Stimulated activated naive CD8-positive, alpha-beta T cell treated with anti-CD3 and anti-CD28 coated beads, Interleukin-15, Interleukin-2, amounts not matched to agents 100 U/mL and 50 U/mL, for 24 hours (primary cell): ENCODE results near the gene ZCWPW1.
"Not testable (repeated sequence)": the region's sequence is repeated elsewhere in the genome, so short reads cannot be mapped to it uniquely, and the experiment has no call there.

Source experiments
- ATAC-seq: fragments of 150-1000 bp; cut with Tn5 transposase; one replicate; pipeline ENCODE4 v1.10.0; 2021
- DNase-seq: peaks from one replicate; pipeline ENCODE4 v3.0.0; 2021

Gene ZCWPW1

GRCh38 chr7:100453854-100454253 lies 25.4 kb upstream of the ZCWPW1 start:
- DNase-seq, ATAC-seq: not testable (repeated sequence)

DNA sequence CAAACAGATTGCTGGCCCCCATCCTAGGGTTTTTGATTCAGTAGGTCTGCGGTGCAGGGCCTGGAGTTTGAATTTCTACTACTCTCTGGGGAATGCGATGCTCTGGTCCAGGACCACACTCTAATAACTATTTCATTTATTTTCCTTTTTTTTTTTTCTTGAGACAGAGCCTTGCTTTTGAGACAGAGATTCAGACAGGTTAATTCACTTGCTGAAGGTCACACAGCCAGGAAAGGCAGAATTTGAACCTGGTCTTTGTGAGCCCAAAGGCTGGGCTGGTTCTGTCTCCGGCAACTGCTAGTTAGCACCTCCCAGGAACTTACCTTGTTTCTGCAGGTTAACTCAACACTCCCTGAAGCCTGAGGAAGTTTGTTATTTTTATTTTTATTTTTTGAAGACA lies 24.0 kb upstream of the ZCWPW1 start:
- no peak for DNase-seq
- ATAC-seq: no peak

- DNase-seq: no peak
- no peak for ATAC-seq
These were observed 20.8 kb upstream of the ZCWPW1 start for GRCh38 chr7:100449190-100449795.

DNA sequence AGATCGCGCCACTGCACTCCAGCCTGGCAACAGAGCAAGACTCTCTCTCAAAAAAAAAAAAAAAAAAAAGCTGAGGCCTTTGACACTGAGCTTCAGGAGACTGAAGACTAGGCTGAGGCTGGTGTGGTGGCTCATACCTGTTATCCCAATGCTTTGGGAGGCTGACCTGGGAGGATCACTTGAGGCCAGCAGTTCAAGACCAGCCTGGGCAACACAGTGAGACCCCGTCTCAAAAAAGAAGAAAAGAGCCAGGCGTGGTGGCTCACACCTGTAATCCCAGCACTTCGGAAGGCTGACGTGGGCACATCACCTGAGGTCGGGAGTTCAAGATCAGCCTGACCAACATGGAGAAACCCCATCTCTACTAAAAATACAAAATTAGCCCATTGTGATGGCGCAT lies 18.9 kb upstream of the ZCWPW1 start:
- DNase-seq, ATAC-seq: not testable (repeated sequence)

DNA sequence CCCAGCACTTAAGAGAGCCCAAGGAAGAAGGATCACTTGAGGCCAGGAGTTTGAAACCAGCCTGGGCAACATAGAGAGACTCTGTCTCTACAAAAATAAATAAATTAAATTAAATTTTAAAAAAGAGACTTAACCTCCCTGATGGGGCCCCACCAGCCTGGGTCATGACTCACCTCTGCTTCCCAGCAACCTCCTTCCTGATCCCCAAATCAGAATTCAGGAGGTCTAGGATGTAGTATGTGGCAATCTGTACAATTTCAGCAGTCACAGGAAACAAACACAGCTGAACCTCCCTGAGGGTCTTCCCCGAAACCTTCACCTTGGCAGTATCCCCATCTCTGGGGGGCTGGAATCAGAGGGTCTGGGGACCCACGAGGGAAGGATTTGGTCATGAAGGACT lies 17.5 kb upstream of the ZCWPW1 start:
- no peak for DNase-seq
- ATAC-seq: no peak

GRCh38 chr7:100444311-100445278 lies 16.1 kb upstream of the ZCWPW1 start:
- ATAC-seq: peak; percentile 65
- no peak for DNase-seq

- ATAC-seq: no peak
These were observed 14.8 kb upstream of the ZCWPW1 start for GRCh38 chr7:100443096-100443840.

DNA sequence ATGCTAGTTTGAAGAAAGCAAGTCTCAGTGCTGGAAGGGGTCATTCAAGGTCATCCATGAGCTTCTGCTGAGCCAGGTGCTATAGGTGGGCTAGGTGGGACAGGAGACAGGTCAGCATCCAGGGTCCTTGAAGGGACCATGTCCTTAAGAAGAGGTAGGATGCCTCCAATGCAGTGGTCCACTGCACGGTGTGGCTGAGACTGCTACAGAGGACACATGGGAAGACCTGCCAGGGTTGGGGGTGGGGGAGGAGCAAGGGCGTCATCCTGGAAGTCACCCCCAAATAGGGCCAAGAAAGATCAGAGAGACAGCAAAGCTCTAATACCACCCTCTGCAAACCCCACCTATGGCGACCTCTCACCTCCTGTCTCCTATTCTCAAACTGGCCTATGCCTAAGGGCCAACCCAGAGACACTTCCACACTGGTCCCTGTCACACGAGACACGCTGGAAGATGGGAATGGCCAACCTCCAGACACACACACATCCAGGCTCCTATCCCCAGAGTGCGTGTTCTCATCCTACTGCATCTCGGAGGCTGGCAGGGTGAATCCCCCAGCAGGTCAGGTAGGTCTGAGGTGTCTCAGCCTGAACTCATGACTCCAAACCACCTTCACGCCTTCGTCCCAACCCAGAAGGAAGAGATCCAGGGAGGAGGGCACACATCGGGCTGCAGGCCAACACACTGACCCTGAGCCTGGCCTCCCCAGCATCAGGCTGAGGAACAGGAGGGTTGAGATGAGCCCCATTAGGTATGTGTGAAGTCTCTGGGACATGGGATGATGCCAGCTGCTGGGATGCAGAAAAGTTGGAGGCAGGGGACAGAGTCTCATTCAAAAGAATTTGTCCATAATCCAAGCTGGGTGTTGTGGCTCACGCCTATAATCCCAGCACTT lies 13.4 kb upstream of the ZCWPW1 start:
- no peak for ATAC-seq
- no peak for DNase-seq

More at GRCh38 chr7:100443096-100443840, 14.8 kb upstream of the ZCWPW1 start:
- no peak for DNase-seq

DNA sequence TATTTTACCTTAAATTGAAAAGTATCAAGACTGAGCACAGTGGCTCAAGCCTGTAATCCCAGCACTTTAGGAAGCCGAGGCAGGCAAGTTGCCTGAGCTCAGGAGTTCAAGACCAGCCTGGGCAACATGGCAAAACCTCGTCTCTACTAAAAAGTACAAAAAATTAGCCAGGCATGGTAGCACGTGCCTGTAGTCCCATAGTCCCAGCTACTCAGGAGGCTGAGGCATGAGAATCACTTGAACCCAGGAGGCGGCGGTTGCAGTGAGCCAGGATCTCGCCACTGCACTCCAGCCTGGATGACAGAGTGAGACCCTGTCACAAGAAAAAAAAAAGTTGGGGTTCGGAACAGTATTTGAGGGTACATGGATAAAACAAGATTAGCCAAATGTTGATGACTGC lies 10.7 kb upstream of the ZCWPW1 start:
- not testable (repeated sequence) for DNase-seq, ATAC-seq

- ATAC-seq, DNase-seq: not testable (repeated sequence)
These were observed 10.2 kb upstream of the ZCWPW1 start for GRCh38 chr7:100438731-100439130.

DNA sequence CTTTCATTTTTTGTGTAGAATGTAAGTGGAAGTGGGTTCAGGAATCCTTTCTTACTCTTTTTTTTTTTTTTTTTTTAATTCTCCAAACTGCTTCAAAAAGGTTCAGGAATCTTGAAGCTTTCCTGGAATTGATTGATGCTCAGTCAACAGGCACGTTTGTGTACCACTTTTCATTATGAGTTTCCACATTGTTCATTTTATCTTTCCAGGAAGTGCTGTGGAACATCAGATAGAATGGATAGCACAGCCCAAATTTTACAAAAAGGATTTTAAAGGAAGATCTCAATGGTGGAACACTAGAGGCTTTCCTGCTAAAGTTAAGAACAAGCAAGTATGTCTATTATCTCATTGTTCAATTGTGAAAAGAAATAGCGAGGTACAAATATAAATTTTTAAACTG lies 9.7 kb upstream of the ZCWPW1 start:
- ATAC-seq (no peak), DNase-seq (no peak)

DNA sequence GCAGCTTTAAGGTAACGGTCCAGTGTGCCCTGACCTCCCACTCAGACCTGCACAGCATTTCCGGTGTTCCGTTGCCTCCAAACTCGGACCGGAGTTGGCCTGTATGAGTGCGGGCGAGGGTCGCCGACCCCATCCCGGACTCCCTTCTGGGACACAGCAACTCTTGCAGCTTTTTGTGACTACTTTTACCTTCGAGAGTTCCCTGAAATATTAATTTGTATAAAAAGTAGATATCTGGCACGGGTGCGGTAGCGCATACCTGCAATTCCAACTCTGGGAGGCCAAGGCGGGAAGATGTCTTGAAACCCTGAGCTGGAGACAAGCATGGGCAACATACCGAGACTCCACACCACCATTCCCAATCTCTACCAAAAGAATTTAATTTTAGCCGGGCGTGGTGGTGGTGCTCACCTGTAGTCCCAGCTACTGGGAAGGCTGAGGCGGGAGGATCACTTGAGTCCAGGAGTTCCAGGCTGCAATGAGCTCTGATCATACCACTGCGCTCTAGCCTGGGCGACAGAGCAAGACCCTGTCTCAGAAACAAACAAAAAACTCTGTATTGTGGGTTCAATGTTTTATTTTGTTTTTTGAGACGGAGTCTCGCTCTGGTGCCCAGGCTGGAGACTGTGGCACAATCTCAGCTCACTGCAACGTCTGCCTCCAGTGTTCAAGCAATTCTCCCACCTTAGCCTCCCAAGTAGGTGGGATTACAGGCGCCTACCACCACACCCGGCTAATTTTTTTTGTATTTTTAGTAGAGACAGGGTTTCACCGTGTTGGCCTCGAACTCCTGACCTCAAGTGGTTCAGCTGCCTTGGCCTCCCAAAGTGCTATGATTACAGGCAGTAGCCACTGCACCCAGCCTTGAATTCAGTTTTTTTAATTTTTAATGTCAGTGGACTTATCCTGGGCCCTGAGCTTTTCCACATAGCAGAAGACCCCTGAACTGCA lies 8.9 kb upstream of the ZCWPW1 start:
- DNase-seq: no peak
- no peak for ATAC-seq

- DNase-seq (peak; percentile 56), ATAC-seq (peak; percentile 24)
These were observed 7.2 kb upstream of the ZCWPW1 start for GRCh38 chr7:100435401-100436304.

DNA sequence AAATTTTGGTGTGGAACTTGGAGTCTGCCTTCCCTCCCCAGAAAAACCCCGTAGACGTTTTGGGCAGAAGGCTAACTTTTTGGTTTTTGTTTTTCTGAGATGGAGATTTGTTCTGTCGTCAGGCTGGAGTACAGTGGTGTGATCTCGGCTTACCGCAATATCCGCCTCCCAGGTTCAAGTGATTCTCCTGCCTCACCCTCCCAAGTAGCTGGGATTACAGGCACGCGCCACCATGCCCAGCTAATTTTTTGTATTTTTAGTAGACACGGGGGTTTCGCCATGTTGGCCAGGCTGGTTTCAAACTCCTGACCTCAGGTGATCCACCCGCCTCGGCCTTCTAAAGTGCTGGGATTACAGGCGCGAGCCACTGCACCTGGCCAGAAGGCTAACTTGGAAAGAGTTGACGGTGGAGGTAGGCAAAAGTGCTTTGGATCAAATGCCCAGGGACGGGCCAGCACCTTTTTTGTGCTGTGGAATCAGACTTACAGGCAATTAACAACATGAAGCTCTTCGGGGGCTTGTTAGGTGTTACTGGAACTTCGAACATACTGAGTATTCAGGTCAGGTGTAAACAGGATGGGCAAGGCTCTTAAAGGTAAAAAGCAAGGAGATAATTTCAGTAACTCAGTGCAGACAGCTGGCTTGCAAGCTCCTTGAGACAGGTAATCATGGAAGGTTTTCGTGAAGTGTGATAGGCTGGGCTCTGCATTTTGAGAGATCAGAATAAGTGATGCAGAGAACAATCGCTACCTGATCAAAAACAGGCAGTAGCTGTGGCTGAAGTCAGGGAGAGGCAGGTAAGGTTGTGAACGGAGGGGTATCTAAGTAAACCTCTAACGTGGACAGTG lies 6.0 kb upstream of the ZCWPW1 start:
- DNase-seq: no peak

GRCh38 chr7:100433592-100434296 lies 5.2 kb upstream of the ZCWPW1 start:
- no peak for DNase-seq
- no peak for ATAC-seq

More for the DNA sequence above, 6.0 kb upstream of the ZCWPW1 start:
- no peak for ATAC-seq

DNA sequence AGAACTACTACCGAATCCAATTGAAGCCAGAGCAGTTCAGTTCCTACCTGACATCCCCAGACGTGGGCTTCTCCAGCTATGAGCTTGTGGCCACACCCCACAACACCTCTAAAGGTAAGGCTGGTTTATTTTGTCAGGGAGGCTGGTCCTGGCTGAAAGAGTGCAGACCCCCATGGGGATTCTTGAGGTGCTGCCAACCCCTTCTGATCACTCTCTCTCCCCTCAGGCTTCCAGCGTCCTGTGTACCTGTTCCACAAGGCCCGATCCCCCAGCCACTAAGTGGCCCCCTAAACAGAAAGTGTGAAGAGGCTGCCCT lies 4.7 kb upstream of the ZCWPW1 start:
- DNase-seq (no peak), ATAC-seq (no peak)

GRCh38 chr7:100432621-100433275 lies 4.2 kb upstream of the ZCWPW1 start:
- ATAC-seq: no peak

More at GRCh38 chr7:100432621-100433275, 4.2 kb upstream of the ZCWPW1 start:
- DNase-seq: no peak
